ENCODE data around the gene LRRIQ1.

The LRRIQ1 gene

DNA sequence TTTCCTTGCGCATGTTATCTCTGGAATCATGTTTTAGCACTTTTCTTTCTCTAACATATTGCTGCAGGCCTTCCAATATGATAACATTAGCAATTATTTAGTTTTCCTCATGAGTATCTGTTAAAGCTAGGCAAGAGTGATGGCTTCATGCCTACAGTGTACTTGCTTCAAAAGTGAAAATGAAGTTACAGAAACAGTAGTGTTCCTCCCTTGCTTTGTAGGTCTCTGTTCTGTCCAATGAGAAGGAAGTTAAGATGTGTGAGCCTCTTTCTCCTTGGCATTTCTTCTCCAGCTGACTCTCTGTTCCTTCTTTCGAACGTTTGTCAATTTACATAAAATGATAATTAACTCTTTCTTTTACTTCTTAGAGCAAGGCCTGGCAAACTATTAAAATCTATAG lies 22.2 kb downstream of the LRRIQ1 start:
- no peak for DNase-seq

DNA sequence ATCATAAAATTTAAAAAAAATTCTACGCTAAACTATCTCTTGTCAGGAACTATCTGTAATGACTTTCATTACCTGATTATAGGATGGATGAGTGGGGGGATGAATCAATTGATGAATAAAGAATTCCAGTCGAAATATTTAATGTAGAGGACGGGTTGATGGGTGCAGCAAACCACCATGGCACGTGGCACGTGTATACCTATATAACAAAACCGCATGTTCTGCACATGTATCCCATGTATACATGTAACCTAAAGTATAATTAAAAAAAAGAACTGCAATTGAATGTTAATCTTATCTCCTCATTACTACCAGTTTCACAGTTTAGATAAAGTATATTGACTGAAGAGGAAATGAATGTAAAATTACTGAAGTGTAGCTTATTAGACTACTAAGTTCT lies 23.4 kb downstream of the LRRIQ1 start:
- DNase-seq: no peak

GRCh38 chr12:85060916-85061315 lies 24.8 kb downstream of the LRRIQ1 start:
- no peak for DNase-seq

- DNase-seq: no peak
Observed at GRCh38 chr12:85065837-85066482, 29.8 kb downstream of the LRRIQ1 start.

GRCh38 chr12:85072826-85073225 lies 36.7 kb downstream of the LRRIQ1 start:
- no peak for DNase-seq

- DNase-seq: peak; percentile 70
Observed at GRCh38 chr12:85076688-85077430, 40.7 kb downstream of the LRRIQ1 start.

GRCh38 chr12:85085066-85085465 lies 48.9 kb downstream of the LRRIQ1 start:
- no peak for DNase-seq

- DNase-seq: no peak
Observed at GRCh38 chr12:85089792-85090191, 53.6 kb downstream of the LRRIQ1 start.

GRCh38 chr12:85092814-85093370 lies 56.7 kb downstream of the LRRIQ1 start:
- DNase-seq: no peak

DNA sequence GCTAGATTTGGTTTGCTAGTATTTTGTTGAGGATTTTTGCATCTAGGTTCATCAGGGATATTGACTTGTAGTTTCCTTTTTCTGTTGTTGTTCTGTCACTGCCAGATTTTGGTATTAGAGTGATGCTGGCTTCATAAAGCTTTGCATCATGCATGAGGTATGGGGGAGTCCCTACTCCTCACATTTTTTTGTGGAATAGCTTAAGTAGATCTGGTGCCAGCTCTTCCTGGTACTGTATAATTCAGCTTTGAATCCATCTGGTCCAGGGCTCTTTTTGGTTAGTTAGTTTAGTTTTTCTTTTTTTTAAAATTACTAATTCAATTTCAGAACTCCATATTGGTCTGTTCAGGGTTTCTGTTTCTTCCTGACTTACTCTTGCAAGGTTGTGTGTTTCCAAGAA lies 59.4 kb downstream of the LRRIQ1 start:
- DNase-seq: no peak

DNA sequence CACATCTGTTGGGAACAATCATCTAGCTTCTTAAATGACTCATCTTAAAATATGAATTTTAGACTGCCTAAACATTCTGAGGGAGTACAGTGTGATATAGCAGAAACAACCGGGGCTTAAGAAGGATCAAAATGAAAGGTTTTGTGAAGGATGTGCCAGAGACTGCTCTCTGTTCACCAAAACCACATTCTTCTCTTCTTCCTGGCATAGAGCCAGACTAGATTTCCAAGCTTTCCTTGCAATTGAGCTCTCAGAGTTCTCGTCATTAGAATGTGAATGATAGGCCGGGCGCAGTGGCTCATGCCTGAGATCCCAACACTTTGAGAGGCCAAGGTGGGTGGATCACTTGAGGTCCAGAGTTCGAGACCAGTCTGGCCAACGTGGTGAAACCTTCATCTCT lies 94.5 kb downstream of the LRRIQ1 start:
- no peak for DNase-seq

DNA sequence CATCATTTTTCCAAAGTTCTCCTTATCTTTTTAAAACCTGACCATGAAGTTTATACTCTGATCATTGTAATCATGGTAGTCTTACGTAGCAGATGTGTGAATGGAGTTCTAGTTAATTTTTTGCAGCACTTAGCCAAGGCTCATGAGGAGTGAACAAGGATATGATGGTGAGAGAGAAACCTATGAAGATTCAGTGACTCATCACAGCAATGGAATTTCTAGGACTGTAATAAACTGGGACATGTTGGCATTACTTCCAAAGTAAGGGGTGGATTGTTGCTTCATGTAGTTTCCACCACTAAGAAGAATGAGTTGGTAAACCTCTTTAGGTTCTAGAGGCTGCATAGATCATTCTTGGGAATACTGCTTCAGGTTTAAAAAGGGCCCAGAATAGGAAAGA lies 102.7 kb downstream of the LRRIQ1 start:
- no peak for DNase-seq

DNA sequence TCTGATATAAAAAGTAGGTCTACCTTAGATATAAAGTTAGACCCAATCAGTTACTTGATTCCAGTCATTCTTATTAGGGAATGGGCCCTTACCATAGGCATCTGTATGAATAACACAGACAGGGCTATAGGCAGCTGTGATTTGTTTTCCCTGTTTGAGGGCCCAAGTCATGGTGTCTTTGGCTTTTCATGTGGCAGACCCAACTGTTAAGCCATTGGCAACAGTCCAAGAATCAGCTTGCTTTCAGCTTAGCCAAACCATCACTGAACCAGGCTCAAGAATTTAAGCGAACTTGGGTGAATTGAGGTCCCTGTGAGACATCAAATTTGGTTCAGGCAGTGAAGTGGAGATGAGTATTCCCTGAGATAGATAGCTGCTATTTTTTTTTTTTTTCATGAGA lies 111.2 kb downstream of the LRRIQ1 start:
- DNase-seq: no peak

DNA sequence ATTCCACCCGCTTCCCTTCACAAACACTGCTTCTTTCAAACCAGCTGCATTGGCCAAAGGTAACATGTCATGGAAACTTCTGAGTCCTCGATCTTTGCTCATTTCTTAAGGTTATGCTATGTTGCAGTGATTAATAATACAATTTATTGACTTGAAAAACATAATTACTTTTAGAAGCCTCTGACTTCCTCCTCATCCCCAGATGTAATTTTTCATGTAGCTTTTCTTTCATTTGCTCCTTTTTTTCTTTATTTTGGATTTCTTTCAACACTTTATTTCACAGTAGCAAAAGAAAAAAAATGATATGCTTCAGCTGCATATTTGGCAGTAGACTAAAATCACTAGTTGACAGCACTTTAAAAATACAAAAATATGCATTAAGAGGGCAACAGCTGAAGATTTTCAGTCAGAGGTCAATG lies 116.2 kb downstream of the LRRIQ1 start:
- DNase-seq: no peak

GRCh38 chr12:85155791-85156190 lies 119.6 kb downstream of the LRRIQ1 start:
- DNase-seq: peak; percentile 24

- peak; percentile 29 for DNase-seq
Observed at GRCh38 chr12:85156569-85156968, 120.4 kb downstream of the LRRIQ1 start.

DNA sequence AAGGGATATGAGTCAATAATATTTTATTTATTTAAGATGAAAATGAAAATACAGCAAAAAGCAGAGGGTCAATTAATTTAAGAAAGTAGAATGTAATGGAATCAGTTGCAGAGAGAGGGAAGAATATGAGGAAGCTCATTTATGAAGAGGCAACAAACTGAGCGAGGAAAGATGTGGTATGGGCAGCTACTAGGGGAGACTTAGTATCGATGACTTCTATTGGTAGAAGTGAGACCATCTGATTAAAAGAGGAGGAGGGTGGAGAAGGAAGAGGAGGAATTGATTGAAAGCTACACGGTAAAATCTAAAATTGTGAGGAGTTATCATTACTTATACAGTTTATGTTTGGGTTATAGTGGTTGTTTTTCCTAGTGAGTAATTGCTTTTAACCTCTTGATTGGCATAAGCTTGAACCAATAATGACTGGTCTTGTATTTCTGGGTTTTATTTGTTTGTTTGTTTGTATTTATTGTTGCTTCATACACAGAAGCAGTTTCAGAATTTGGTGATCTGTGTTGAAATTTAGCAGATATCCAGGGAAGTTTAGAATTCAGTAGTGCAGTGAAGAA lies 121.0 kb downstream of the LRRIQ1 start:
- no peak for DNase-seq

DNA sequence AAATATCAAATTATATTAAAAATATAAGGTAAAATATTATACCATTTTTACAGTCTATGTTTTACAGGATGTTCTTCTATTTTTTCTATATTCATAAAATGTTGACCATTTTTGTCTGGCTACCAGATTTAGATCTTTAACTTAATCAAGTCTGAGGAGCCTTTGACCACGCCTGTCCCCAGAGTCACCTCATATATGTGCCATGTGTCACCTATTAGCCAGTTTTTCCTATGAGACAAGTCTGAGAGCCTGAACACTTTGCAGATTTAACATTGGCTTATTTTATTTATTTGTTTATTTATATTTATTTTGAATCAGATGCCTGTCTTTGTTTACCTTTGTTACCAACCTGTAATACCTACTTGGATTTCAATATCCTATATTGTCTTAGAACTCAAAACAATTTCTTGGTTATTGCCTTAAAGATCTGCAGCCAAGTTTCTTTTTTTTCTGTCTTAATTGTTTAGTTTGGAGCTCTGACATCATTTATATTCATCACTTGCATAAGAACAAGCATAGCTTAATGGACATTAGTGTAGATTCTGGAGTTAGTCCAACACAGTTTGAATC lies 127.7 kb downstream of the LRRIQ1 start:
- DNase-seq: no peak

DNA sequence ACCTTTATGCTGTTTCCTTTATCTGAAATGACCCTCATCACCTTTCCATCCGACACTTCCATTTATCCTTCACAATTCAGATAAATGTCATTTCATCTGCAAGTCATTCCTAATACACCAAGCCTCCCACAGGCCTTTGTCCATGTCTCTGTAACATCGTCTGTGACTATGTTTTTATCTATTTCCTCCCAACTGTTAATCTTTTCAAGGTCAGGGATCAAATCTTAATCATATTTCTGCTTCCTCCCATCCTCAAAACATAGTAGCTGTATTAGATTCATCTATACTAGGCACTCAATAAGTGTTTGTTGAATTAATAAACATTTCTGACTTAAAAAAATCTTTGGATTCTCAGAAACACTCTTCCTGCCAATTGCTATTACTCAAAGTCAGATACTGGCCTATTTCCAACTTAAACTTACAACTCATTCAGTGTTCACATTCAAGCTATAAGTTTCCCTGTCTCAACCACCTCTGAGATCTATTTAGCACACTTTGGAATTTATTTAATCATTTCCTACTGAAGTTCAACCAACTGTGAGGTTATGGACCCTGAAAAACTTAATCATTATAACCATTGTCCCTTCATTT lies 143.6 kb downstream of the LRRIQ1 start:
- no peak for DNase-seq

GRCh38 chr12:85182699-85183098 lies 146.5 kb downstream of the LRRIQ1 start:
- no peak for DNase-seq

GRCh38 chr12:85183855-85184254 lies 147.7 kb downstream of the LRRIQ1 start:
- DNase-seq: no peak

GRCh38 chr12:85186236-85186635 lies 150.1 kb downstream of the LRRIQ1 start:
- DNase-seq: no peak

- DNase-seq: no peak
Observed at GRCh38 chr12:85188619-85189018, 152.5 kb downstream of the LRRIQ1 start.

Measured in NCI-H1092 treated with DMSO at 0.1 percent for 48 hours (cell line).